B cell (primary cell): Measurements from ENCODE around the gene ACKR2. TPM values are rescaled to one million over a fixed set of nuclear protein-coding genes. Genes with fewer than 3 reads are reported as not detected.

Experiments used
- ATAC-seq: fragments of 200-7000 bp; cut with Tn5 transposase; one replicate; pipeline ENCODE4 v1.10.0; 2021; ENCODE audit warnings: low read depth, mild to moderate bottlenecking, moderate number of reproducible peaks, moderate library complexity
- CTCF ChIA-PET: fragments of 350-600 bp; sonication (Branson Sonifier 250); formaldehyde crosslinking; loops from one replicate; lab custom pipeline; 2021; ENCODE audit warnings: antibody characterized with exemption, inconsistent platforms; lab: Charles Lee
- POLR2A ChIA-PET: fragments of 350-600 bp; sonication (Branson Sonifier 250); formaldehyde crosslinking; loops from one replicate; lab custom pipeline; 2021; ENCODE audit warnings: antibody characterized with exemption; lab: Charles Lee
- DNase-seq: peaks from one replicate; pipeline ENCODE4 v3.0.0; 2013
- H2AFZ ChIP-seq: 2 replicates; pipeline ENCODE4 v1.6.1; 2012; ENCODE audit warnings: mild to moderate bottlenecking, low read depth, low read length; ENCODE audit not compliant: insufficient read depth, poor library complexity, severe bottlenecking
- H3K27ac ChIP-seq, 2 donors: 1 replicate in 1 of 2; 2 replicates in 1 of 2; pipeline ENCODE4 v1.5.1; 2012 to 2013; ENCODE audit warnings: low read length in 2 of 2, mild to moderate bottlenecking in 2 of 2, moderate library complexity in 1 of 2
- H3K27me3 ChIP-seq, 4 experiments: fragments of 200-600 bp in 1 of 4; sonication (generic) in 1 of 4; replicated peaks in 1 of 4; 1 replicate in 2 of 4; 2 replicates in 2 of 4; pipeline versions ENCODE4 v1.6.1 to v1.7.0; 2013 to 2016; ENCODE audit warnings: low read length in 3 of 4, mild to moderate bottlenecking in 2 of 4, mixed read lengths in 1 of 4, moderate library complexity in 1 of 4; ENCODE audit not compliant: insufficient read depth in 4 of 4, control insufficient read depth in 3 of 4; ENCODE audit errors: control extremely low read depth in 1 of 4
- H3K36me3 ChIP-seq, 2 experiments: replicated peaks in 1 of 2; 1 replicate in 1 of 2; 2 replicates in 1 of 2; pipeline versions ENCODE4 v1.6.1 to v1.7.1; 2013; ENCODE audit warnings: low read length in 1 of 2; ENCODE audit not compliant: insufficient read depth in 2 of 2, control insufficient read depth in 1 of 2; ENCODE audit errors: control extremely low read depth in 1 of 2, extremely low read depth in 1 of 2
- H3K4me1 ChIP-seq, 2 donors: fragments of 200-600 bp in 1 of 2; sonication (generic) in 1 of 2; 1 replicate in 1 of 2; 2 replicates in 1 of 2; pipeline versions ENCODE4 v1.5.1 to v1.6.1; 2013 to 2017; ENCODE audit warnings: low read length in 2 of 2; ENCODE audit not compliant: control insufficient read depth in 2 of 2, insufficient read depth in 2 of 2
- H3K4me2 ChIP-seq: replicated peaks from 2 replicates; pipeline ENCODE3; 2012; ENCODE audit warnings: mild to moderate bottlenecking, low read depth, low read length; ENCODE audit not compliant: poor library complexity, severe bottlenecking
- H3K4me3 ChIP-seq, 5 experiments: fragments of 200-600 bp in 1 of 5; sonication (generic) in 1 of 5; 1 replicate in 3 of 5; 2 replicates in 2 of 5; pipeline versions ENCODE4 v1.5.1 to v1.7.0; 2011 to 2016; ENCODE audit warnings: low read length in 4 of 5, mild to moderate bottlenecking in 4 of 5, low read depth in 2 of 5, control low read depth in 1 of 5, moderate library complexity in 1 of 5; ENCODE audit not compliant: insufficient read depth in 1 of 5; ENCODE audit errors: control extremely low read depth in 1 of 5, extremely low read depth in 1 of 5
- H3K79me2 ChIP-seq: fragments of 200-600 bp; sonication (generic); one replicate; pipeline ENCODE4 v1.6.0; 2016; ENCODE audit warnings: low read length; ENCODE audit not compliant: control insufficient read depth, insufficient read depth
- H3K9ac ChIP-seq: fragments of 200-600 bp; sonication (generic); 2 replicates; pipeline ENCODE4 v1.6.1; 2017; ENCODE audit warnings: mild to moderate bottlenecking, low read length, moderate library complexity
- H3K9me3 ChIP-seq, 3 donors: one replicate each; pipeline versions ENCODE4 v1.6.1 to v1.7.1; 2013; ENCODE audit warnings: low read length in 2 of 3; ENCODE audit not compliant: control insufficient read depth in 2 of 3, insufficient read depth in 1 of 3; ENCODE audit errors: control extremely low read depth in 1 of 3
- H4K20me1 ChIP-seq: 2 replicates; pipeline ENCODE4 v1.6.0; 2012; ENCODE audit warnings: mild to moderate bottlenecking, low read length; ENCODE audit not compliant: insufficient read depth, control insufficient read depth, poor library complexity, severe bottlenecking
- H3K27ac Mint-ChIP-seq: one replicate; pipeline ENCODE4 v1.8.0; 2021; ENCODE audit warnings: mixed read lengths
- H3K27me3 Mint-ChIP-seq: one replicate; pipeline ENCODE4 v1.8.0; 2021; ENCODE audit warnings: mixed read lengths
- H3K4me1 Mint-ChIP-seq: one replicate; pipeline ENCODE4 v1.8.0; 2021; ENCODE audit warnings: mixed read lengths
- H3K4me3 Mint-ChIP-seq: one replicate; pipeline ENCODE4 v1.8.0; 2021; ENCODE audit warnings: mixed read lengths
- H3K9me3 Mint-ChIP-seq: one replicate; pipeline ENCODE4 v1.8.0; 2022; ENCODE audit warnings: mixed read lengths; ENCODE audit not compliant: insufficient read depth
- CTCF ChIP-seq: fragments of 200-600 bp; IDR thresholded peaks from one replicate; pipeline ENCODE4 v1.8.0; 2022; ENCODE audit warnings: antibody characterized with exemption, mild to moderate bottlenecking
- EZH2 ChIP-seq: IDR thresholded peaks from 2 replicates; pipeline ENCODE4 v1.6.1; 2012; ENCODE audit warnings: borderline replicate concordance, low read depth, mild to moderate bottlenecking, moderate library complexity, low read length; ENCODE audit not compliant: insufficient read depth, poor library complexity, severe bottlenecking
- WGBS: methylation state at CpG from one replicate; pipeline ENCODE4 v1.1.5; 2013; ENCODE audit warnings: missing lambda C conversion rate; ENCODE audit not compliant: insufficient coverage; 5-methylcytosine and 5-hydroxymethylcytosine counted together
- intact Hi-C: fragments of 100-400 bp; cut with micrococcal nuclease; formaldehyde crosslinking; loops from one replicate; pipeline ENCODE4 v1.10.0; 2022
- polyA minus RNA-seq: library from RNA; depleted of rRNA, polyadenylated mRNA; stranded (reverse); fragments of >200 nt; gene quantifications from 2 replicates; pipeline ENCODE4 v1.2.3, GENCODE V29; 2012
- polyA plus RNA-seq: library from polyadenylated mRNA; depleted of rRNA; stranded (reverse); fragments of >200 nt; gene quantifications from 2 replicates; pipeline ENCODE4 v1.2.3, GENCODE V29; 2012
- total RNA-seq, 2 donors: library from RNA; stranded (reverse); fragments of 120-200 nt in 1 of 2; gene quantifications; 1 replicate in 1 of 2; 2 replicates in 1 of 2; pipeline versions ENCODE4 v1.2.3 to v1.2.4, GENCODE V29; 2013 to 2022

Gene ACKR2
- total RNA-seq (1.1 and 1.7 TPM in 2 replicates), polyA plus RNA-seq (0.31 and 0.35 TPM in 2 replicates), polyA minus RNA-seq (0.14 and 0.60 TPM in 2 replicates)
- total RNA-seq (2013): 0.40 TPM

GRCh38 chr3:42809202-42809601 is at the start of gene ACKR2:
TSS of gene ACKR2 (plus strand) at chr3:42809445. CDS start at chr3:42864503, 55,058 bp downstream.
- CTCF ChIA-PET: no interaction called here
- no peak within 1 kb of the TSS for H3K27ac Mint-ChIP-seq
- 98% methylated on average over 4 of the region's 5 CpGs for WGBS
- intact Hi-C loops: no loop called here
- no peak within 1 kb of the TSS for H3K9ac ChIP-seq
- H3K27me3 ChIP-seq: peaks cover 0 to 2% (median 0%) of the 10 kb centered on the region in 4 experiments
- peaks cover 18% of the 10 kb centered on the region for H3K4me1 Mint-ChIP-seq
- TF ChIP-seq CTCF: no peak
- TF ChIP-seq EZH2: no peak
- no peak within 1 kb of the TSS for H2AFZ ChIP-seq
- H3K27ac ChIP-seq: no peak within 1 kb of the TSS
- H3K4me2 ChIP-seq: no peak within 1 kb of the TSS
- H3K9me3 ChIP-seq: no peaks in the 10 kb centered on the region
- H3K27me3 Mint-ChIP-seq: peaks cover 20% of the 10 kb centered on the region
- no peaks in the 10 kb centered on the region for H4K20me1 ChIP-seq
- DNase-seq: no peak
- H3K9me3 Mint-ChIP-seq: no peaks in the 10 kb centered on the region
- ATAC-seq: no peak
- H3K79me2 ChIP-seq: peaks cover under 1% of the 10 kb centered on the region
- POLR2A ChIA-PET: interaction anchor here (0.6 kb wide), 1 partner anchor 12 kb away, joined by 3 read pairs; no protein-coding TSS in a partner anchor
- H3K4me3 Mint-ChIP-seq: no peak within 1 kb of the TSS
- peaks cover 7 to 12% of the 10 kb centered on the region in 2 donors for H3K4me1 ChIP-seq
- no peak within 1 kb of the TSS for H3K4me3 ChIP-seq
- H3K36me3 ChIP-seq: no peaks in the 10 kb centered on the region

- DNase-seq: no peak
- Histone ChIP-seq H3K36me3 (no peaks in the 10 kb centered on the region), H3K27me3 (no peaks in the 10 kb centered on the region), H3K4me2 (no peak overlapping the region), H3K4me1 (no peaks in the 10 kb centered on the region), H3K9me3 (no peaks in the 10 kb centered on the region), H3K9ac (no peak overlapping the region), H3K79me2 (no peaks in the 10 kb centered on the region), H2AFZ (no peak overlapping the region), H4K20me1 (no peaks in the 10 kb centered on the region), H3K4me3 (no peak overlapping the region), H3K27ac (no peak overlapping the region)
- TF ChIP-seq EZH2 (no peak), CTCF (no peak)
- intact Hi-C loops: no loop called here
- CTCF ChIA-PET: interaction anchor here (0.7 to 2.1 kb wide), 2 partner anchors 10 to 18 kb away, joined by 3 to 5 read pairs; no protein-coding TSS in a partner anchor
- ATAC-seq: no peak
- Mint-ChIP-seq H3K9me3 (no peaks in the 10 kb centered on the region), H3K27me3 (peaks cover 8% of the 10 kb centered on the region), H3K4me3 (no peak overlapping the region), H3K27ac (no peak overlapping the region), H3K4me1 (no peaks in the 10 kb centered on the region)
- POLR2A ChIA-PET: no interaction called here
- WGBS: no CpG with 5 or more reads among the region's 6 CpGs
Measured at GRCh38 chr3:42762046-42762724, 47.1 kb upstream of the ACKR2 start.
